Measurements from ENCODE around the gene HOXB2. TPM values are rescaled to one million over a fixed set of nuclear protein-coding genes. Genes with fewer than 3 reads are reported as not detected.
"Not testable (repeated sequence)": the region's sequence is repeated elsewhere in the genome, so short reads cannot be mapped to it uniquely, and the experiment has no call there.

Gene HOXB2
- total RNA-seq, 1 experiment from 2014 or later = not detected

GRCh38 chr17:48514477-48514876 lies 30.4 kb downstream of the HOXB2 start:
- DNase-seq (ENCODE audit: low read depth, low spot score) = no peak
- in situ Hi-C loops (cut with HindIII; ENCODE audit: low pct_unique_long_range_greater_than_20kb, low sequenced_read_pairs) = no loop called here

GRCh38 chr17:48513666-48514455 lies 31.0 kb downstream of the HOXB2 start:
- in situ Hi-C loops (cut with HindIII; ENCODE audit: low pct_unique_long_range_greater_than_20kb, low sequenced_read_pairs) = no loop called here
- DNase-seq (ENCODE audit: low read depth, low spot score) = no peak

- in situ Hi-C loops (cut with HindIII; ENCODE audit: low pct_unique_long_range_greater_than_20kb, low sequenced_read_pairs) = no loop called here
- no peak for DNase-seq (ENCODE audit: low read depth, low spot score)
Observed at GRCh38 chr17:48513097-48513496, 31.8 kb downstream of the HOXB2 start.

GRCh38 chr17:48510761-48511604 lies 33.9 kb downstream of the HOXB2 start:
- in situ Hi-C loops (cut with HindIII; ENCODE audit: low pct_unique_long_range_greater_than_20kb, low sequenced_read_pairs) = no loop called here
- no peak for DNase-seq (ENCODE audit: low read depth, low spot score)

GRCh38 chr17:48510381-48510760 lies 34.5 kb downstream of the HOXB2 start:
- in situ Hi-C loops (cut with HindIII; ENCODE audit: low pct_unique_long_range_greater_than_20kb, low sequenced_read_pairs) = no loop called here
- no peak for DNase-seq (ENCODE audit: low read depth, low spot score)

GRCh38 chr17:48509708-48510107 lies 35.2 kb downstream of the HOXB2 start:
- DNase-seq (ENCODE audit: low read depth, low spot score); in situ Hi-C loops (cut with HindIII; ENCODE audit: low pct_unique_long_range_greater_than_20kb, low sequenced_read_pairs): not testable (repeated sequence)

- no peak for DNase-seq (ENCODE audit: low read depth, low spot score)
- in situ Hi-C loops (cut with HindIII; ENCODE audit: low pct_unique_long_range_greater_than_20kb, low sequenced_read_pairs) = no loop called here
Observed at GRCh38 chr17:48506246-48506645, 38.7 kb downstream of the HOXB2 start.

GRCh38 chr17:48505788-48506187 lies 39.1 kb downstream of the HOXB2 start:
- in situ Hi-C loops (cut with HindIII; ENCODE audit: low pct_unique_long_range_greater_than_20kb, low sequenced_read_pairs) = no loop called here
- no peak for DNase-seq (ENCODE audit: low read depth, low spot score)

- DNase-seq (ENCODE audit: low read depth, low spot score) = no peak
- in situ Hi-C loops (cut with HindIII; ENCODE audit: low pct_unique_long_range_greater_than_20kb, low sequenced_read_pairs) = no loop called here
Observed at GRCh38 chr17:48504953-48505352, 40.0 kb downstream of the HOXB2 start.

GRCh38 chr17:48503747-48504146 lies 41.2 kb downstream of the HOXB2 start:
- in situ Hi-C loops (cut with HindIII; ENCODE audit: low pct_unique_long_range_greater_than_20kb, low sequenced_read_pairs) = no loop called here
- DNase-seq (ENCODE audit: low read depth, low spot score) = no peak

GRCh38 chr17:48502901-48503300 lies 42.0 kb downstream of the HOXB2 start:
- in situ Hi-C loops (cut with HindIII; ENCODE audit: low pct_unique_long_range_greater_than_20kb, low sequenced_read_pairs) = no loop called here
- no peak for DNase-seq (ENCODE audit: low read depth, low spot score)

- in situ Hi-C loops (cut with HindIII; ENCODE audit: low pct_unique_long_range_greater_than_20kb, low sequenced_read_pairs) = no loop called here
Observed at GRCh38 chr17:48502312-48502711, 42.6 kb downstream of the HOXB2 start.

GRCh38 chr17:48500435-48501426 lies 44.2 kb downstream of the HOXB2 start:
- DNase-seq (ENCODE audit: low read depth, low spot score) = no peak
- in situ Hi-C loops (cut with HindIII; ENCODE audit: low pct_unique_long_range_greater_than_20kb, low sequenced_read_pairs) = no loop called here

More at GRCh38 chr17:48502312-48502711, 42.6 kb downstream of the HOXB2 start:
- no peak for DNase-seq (ENCODE audit: low read depth, low spot score)

GRCh38 chr17:48499735-48500434 lies 45.0 kb downstream of the HOXB2 start:
- in situ Hi-C loops (cut with HindIII; ENCODE audit: low pct_unique_long_range_greater_than_20kb, low sequenced_read_pairs) = no loop called here
- no peak for DNase-seq (ENCODE audit: low read depth, low spot score)

GRCh38 chr17:48499248-48499647 lies 45.7 kb downstream of the HOXB2 start:
- in situ Hi-C loops (cut with HindIII; ENCODE audit: low pct_unique_long_range_greater_than_20kb, low sequenced_read_pairs) = no loop called here

GRCh38 chr17:48498164-48498850 lies 46.6 kb downstream of the HOXB2 start:
- in situ Hi-C loops (cut with HindIII; ENCODE audit: low pct_unique_long_range_greater_than_20kb, low sequenced_read_pairs) = no loop called here
- DNase-seq (ENCODE audit: low read depth, low spot score) = no peak

More at GRCh38 chr17:48499248-48499647, 45.7 kb downstream of the HOXB2 start:
- DNase-seq (ENCODE audit: low read depth, low spot score) = no peak

GRCh38 chr17:48497103-48497502 lies 47.8 kb downstream of the HOXB2 start:
- in situ Hi-C loops (cut with HindIII; ENCODE audit: low pct_unique_long_range_greater_than_20kb, low sequenced_read_pairs) = no loop called here
- no peak for DNase-seq (ENCODE audit: low read depth, low spot score)

Data from SK-MEL-5 (cell line).